ENCODE measurements around the gene AK5.

AK5 gene

GRCh38 chr1:77489910-77490309 lies 208.1 kb downstream of the AK5 start:
- Histone ChIP-seq H2AFZ (ENCODE audit: low read length) (no peak overlapping the region), H3K79me2 (ENCODE audit: insufficient read depth, low read length) (no peaks in the 10 kb centered on the region), H3K27me3 (ENCODE audit: insufficient read depth, low read length, poor library complexity, severe bottlenecking) (no peaks in the 10 kb centered on the region), H3K4me2 (ENCODE audit: low read depth, low read length, poor library complexity, severe bottlenecking) (no peak overlapping the region), H3K36me3 (ENCODE audit: insufficient read depth, low read length) (no peaks in the 10 kb centered on the region), H4K20me1 (ENCODE audit: insufficient read depth, low read length, poor library complexity, severe bottlenecking) (no peaks in the 10 kb centered on the region), H3K4me1 (ENCODE audit: insufficient read depth, low read length, poor library complexity, severe bottlenecking) (no peaks in the 10 kb centered on the region), H3K9ac (ENCODE audit: low read depth, low read length, poor library complexity, severe bottlenecking) (no peak overlapping the region), H3F3A (ENCODE audit: low read depth) (no peaks in the 10 kb centered on the region), H3K4me3 (ENCODE audit: low read length, poor library complexity, severe bottlenecking) (no peak overlapping the region), H3K9me3 (ENCODE audit: insufficient read depth, low read depth, low read length) (no peaks in the 10 kb centered on the region), H3K9me2 (replicated peaks; ENCODE audit: low read depth, low read length) (no peaks in the 10 kb centered on the region)
- TF ChIP-seq CTCF (conservative IDR thresholded peaks at IDR 0.05; ENCODE audit: low read length) (no peak), EZH2phosphoT487 (IDR thresholded peaks at IDR 0.05; ENCODE audit: borderline replicate concordance) (no peak)

- H3K9me3 ChIP-seq (ENCODE audit: insufficient read depth, low read depth, low read length), result no peaks in the 10 kb centered on the region
- no peak overlapping the region for H3K4me3 ChIP-seq (ENCODE audit: low read length, poor library complexity, severe bottlenecking)
- TF ChIP-seq CTCF (conservative IDR thresholded peaks at IDR 0.05; ENCODE audit: low read length) (no peak), EZH2phosphoT487 (IDR thresholded peaks at IDR 0.05; ENCODE audit: borderline replicate concordance) (no peak)
- H3K79me2 ChIP-seq (ENCODE audit: insufficient read depth, low read length), result no peaks in the 10 kb centered on the region
- H3K9ac ChIP-seq (ENCODE audit: low read depth, low read length, poor library complexity, severe bottlenecking), result no peak overlapping the region
- no peaks in the 10 kb centered on the region for H3K9me2 ChIP-seq (replicated peaks; ENCODE audit: low read depth, low read length)
- H4K20me1 ChIP-seq (ENCODE audit: insufficient read depth, low read length, poor library complexity, severe bottlenecking), result no peaks in the 10 kb centered on the region
- H2AFZ ChIP-seq (ENCODE audit: low read length), result no peak overlapping the region
- H3K36me3 ChIP-seq (ENCODE audit: insufficient read depth, low read length), result no peaks in the 10 kb centered on the region
- H3K4me1 ChIP-seq (ENCODE audit: insufficient read depth, low read length, poor library complexity, severe bottlenecking), result no peaks in the 10 kb centered on the region
- no peaks in the 10 kb centered on the region for H3K27me3 ChIP-seq (ENCODE audit: insufficient read depth, low read length, poor library complexity, severe bottlenecking)
- H3K4me2 ChIP-seq (ENCODE audit: low read depth, low read length, poor library complexity, severe bottlenecking), result no peak overlapping the region
- no peaks in the 10 kb centered on the region for H3F3A ChIP-seq (ENCODE audit: low read depth)
Measured at GRCh38 chr1:77494026-77494425, 212.2 kb downstream of the AK5 start.

- Histone ChIP-seq H3K9me3 (ENCODE audit: insufficient read depth, low read depth, low read length) (no peaks in the 10 kb centered on the region), H2AFZ (ENCODE audit: low read length) (no peak overlapping the region), H3K4me2 (ENCODE audit: low read depth, low read length, poor library complexity, severe bottlenecking) (no peak overlapping the region), H3K36me3 (ENCODE audit: insufficient read depth, low read length) (no peaks in the 10 kb centered on the region), H3K27me3 (ENCODE audit: insufficient read depth, low read length, poor library complexity, severe bottlenecking) (no peaks in the 10 kb centered on the region), H3K4me3 (ENCODE audit: low read length, poor library complexity, severe bottlenecking) (no peak overlapping the region), H3K9me2 (replicated peaks; ENCODE audit: low read depth, low read length) (no peaks in the 10 kb centered on the region), H3K9ac (ENCODE audit: low read depth, low read length, poor library complexity, severe bottlenecking) (no peak overlapping the region), H3K79me2 (ENCODE audit: insufficient read depth, low read length) (no peaks in the 10 kb centered on the region), H3K4me1 (ENCODE audit: insufficient read depth, low read length, poor library complexity, severe bottlenecking) (no peaks in the 10 kb centered on the region), H4K20me1 (ENCODE audit: insufficient read depth, low read length, poor library complexity, severe bottlenecking) (no peaks in the 10 kb centered on the region), H3F3A (ENCODE audit: low read depth) (no peaks in the 10 kb centered on the region)
- no peak for TF ChIP-seq EZH2phosphoT487 (IDR thresholded peaks at IDR 0.05; ENCODE audit: borderline replicate concordance)
- no peak for TF ChIP-seq CTCF (conservative IDR thresholded peaks at IDR 0.05; ENCODE audit: low read length)
Measured at GRCh38 chr1:77498918-77499317, 217.1 kb downstream of the AK5 start.

Measured in Loucy (cell line).